GM18505 (cell line): Measurements from ENCODE around the gene ERP27.

Experiments
- ATAC-seq: cut with Tn5 transposase; IDR thresholded peaks from one replicate; pipeline ENCODE4 v1.9.1; 2021; ENCODE audit not compliant: unreplicated experiment
- POLR2A ChIP-seq: IDR thresholded peaks from 4 replicates; pipeline ENCODE4 v1.6.1; 2011; ENCODE audit warnings: borderline replicate concordance; ENCODE audit not compliant: insufficient read depth, insufficient read length; ENCODE audit errors: extremely low read depth

The ERP27 gene

DNA sequence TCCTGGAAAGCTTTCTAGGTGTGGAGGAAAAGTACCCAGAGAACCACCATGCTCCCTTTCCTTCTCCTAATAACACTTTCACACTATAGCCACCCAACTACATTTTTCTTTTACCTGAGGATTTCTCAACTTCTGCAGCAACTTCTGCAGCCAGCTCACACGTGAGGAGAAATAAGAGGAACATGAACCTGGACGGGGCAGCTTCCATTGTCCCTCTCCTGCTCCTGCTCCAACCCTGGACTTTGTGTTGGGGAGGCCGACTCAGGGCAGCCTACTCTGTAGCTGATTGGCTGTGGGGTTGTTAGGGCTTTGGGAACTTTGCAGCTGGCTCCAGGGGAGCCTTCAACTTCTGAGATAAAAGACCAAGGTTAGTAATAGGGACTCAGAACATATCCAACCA, at the start of gene ERP27:
Gene ERP27, minus strand, starts transcription at position 237 of the 400 bp plus-strand sequence. Its CDS starts 29 bp downstream, at position 208.
- no peak for ATAC-seq
- TF ChIP-seq POLR2A, result no peak

DNA sequence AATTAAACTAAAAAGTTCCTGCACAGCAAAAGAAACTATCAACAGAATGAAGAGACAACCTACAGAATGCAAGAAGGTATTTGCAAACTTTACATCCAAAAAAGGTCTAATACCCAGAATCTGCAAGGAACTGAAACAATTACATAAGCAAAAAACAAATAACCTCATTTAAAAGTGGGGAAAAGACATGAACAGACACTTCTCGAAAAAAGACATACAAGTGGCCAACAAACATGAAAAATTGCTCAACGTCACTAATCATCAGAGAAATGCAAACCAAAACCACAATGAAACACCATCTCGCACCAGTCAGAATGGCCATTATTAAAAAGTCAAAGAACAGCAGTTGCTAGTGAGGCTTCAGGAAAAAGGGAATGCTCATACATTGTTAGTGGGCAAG, 49.7 kb upstream of the ERP27 start:
- ATAC-seq, result no peak
- no peak for TF ChIP-seq POLR2A

DNA sequence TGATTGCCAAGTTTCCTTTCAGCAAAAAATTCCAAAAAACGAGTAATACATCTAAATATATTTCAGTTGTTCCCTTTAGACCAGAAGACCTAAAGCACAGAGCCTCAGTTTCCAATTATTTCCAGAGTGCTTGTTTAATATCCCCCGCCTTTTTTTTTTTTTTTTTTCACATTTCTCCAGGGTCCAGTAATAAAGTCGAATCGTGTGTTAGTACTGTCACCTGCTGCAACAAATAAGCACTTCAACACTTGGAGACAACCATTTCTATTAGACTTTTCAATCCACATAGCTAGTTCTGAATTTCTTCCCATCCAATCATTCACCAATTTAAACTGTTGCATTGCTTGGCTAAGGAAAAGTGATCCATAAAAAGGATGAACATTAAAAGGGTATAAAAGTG, 48.1 kb upstream of the ERP27 start:
- no peak for TF ChIP-seq POLR2A
- ATAC-seq, result no peak

DNA sequence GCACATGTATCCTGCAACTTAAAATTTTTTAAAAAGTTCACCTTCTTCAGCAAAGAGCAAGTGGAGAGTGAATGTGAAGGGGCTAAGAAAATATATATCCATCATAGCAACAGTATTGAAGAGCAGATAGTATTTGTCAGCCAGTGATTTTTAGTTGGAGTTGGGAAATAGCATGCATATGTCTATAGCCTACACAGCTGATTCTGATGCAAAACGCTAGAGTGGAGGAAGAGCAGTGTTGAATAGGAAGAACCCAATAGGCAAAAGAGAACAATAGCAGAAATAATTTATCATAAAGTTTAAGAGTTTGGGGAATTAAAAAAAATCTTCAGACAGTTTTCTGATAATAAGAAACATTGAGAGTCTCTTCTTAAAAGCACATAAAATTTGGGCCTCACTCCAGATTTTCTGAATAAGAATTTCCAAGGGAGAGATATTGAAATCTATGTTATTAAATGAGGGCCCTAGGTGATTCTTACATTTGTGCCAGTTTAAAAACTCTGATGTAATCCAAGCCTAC, 46.5 kb upstream of the ERP27 start:
- TF ChIP-seq POLR2A, result no peak
- ATAC-seq, result no peak

DNA sequence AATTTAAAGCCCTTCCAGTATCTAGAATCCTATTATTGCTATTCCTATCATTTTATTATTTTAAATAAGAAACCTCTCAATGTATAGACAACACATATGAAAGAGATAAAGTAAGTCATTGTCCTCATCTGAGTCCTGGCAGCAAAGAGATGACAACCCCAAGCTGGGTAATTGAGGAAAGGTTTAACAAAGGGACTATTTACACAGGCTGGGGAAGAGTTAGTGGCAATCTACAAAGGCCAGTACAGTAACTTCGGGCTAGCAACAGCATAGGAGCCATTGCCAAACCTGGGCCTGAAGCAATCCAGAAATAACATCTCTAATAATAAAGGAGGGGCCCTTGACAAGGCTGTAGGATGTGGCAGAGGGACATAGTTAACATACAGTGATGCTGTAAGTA, 45.7 kb upstream of the ERP27 start:
- TF ChIP-seq POLR2A, result no peak
- ATAC-seq, result no peak

DNA sequence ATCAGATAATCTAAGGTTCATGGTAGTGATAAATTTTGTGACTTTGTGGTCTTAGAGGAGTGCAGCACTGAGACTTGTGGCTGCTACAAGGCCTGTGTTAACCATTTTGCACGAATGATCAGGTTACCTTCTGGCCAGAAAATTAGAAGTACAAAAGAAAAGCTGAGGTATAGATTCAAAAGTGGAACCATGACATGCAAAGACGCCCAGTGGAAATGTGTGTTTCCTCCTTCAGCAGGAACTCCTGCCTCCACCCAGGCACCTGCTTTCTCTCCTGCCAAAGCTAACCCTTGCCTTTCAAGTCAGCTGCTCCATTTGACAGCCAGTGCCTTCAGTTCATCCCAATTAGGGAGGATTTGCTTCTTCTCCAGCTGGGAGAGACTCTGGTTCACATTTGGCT, 44.7 kb upstream of the ERP27 start:
- no peak for ATAC-seq
- no peak for TF ChIP-seq POLR2A

DNA sequence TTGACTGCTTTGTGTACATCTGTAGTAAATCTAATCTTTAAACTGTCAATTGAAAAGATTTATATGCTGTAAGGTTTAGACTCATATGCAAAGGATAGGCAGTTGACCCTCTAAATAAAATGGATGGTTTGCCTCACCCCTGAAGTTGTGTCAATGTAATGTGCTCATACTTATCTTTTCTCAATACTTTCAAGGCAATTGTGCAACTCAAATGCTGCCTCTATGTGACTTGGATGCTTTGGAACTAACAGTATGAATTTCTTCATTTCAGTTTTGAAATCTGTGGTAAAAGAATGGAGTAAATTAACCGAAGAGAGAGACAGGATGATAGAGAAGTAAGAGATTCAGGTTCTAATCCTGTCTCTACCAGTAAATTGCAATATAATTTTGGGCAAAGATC, 44.2 kb upstream of the ERP27 start:
- no peak for ATAC-seq
- no peak for TF ChIP-seq POLR2A

DNA sequence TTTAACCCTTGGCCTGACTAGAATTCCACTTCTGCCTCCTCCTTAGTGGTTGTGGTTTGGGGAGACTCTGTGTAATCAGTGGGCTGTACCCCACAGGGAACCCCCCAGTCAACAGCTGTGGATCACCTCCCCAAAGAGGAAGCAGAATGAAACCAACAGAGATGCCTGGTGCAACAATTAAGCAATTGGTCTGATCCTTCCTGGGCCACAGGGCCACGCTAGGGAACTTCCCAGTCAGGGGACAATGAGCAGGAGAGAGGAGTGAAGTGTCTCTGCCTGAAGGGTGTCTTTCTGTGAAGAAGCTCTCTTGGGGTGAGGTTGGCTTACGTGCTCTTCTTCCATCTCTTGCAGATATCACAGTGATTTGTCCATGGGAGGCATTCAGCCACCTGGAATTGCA, 42.7 kb upstream of the ERP27 start:
- no peak for TF ChIP-seq POLR2A
- ATAC-seq, result no peak

DNA sequence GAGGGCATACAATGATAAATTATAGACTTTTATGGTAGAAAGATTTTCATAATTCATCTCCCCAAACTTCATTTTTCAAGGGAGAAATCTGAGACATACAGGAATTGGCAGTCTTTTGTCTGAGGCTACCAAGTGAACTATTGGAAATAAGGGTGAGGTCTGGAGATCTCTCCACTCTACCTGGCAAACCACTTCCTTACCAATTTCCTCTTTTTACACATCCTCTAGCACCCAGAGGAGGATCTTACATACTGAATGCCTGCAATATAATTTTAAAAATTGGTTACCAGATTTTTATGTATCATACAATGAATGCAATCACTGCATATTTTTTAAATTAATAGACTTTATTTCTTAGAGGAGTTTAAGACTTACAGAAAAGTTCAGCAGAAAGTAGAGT, 41.1 kb upstream of the ERP27 start:
- ATAC-seq, result no peak
- no peak for TF ChIP-seq POLR2A

DNA sequence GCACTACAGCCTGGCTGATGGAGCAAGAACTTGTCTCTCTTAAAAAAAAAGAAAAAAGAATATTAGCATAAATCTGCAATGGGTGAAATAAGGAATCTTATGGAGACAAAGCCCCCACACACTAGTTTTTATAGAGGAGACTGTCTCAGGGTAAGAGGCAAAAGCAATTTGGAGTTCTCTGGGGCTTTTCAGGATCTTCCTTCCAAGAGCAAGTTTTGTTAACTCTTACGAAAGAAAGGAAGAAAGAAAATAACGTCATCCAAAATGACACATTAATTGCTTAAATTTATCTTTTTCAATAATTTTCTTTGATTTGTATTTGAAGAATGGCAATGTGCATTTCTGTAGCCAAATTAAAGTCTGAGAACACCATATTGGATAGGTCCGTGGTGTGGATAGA, 38.3 kb upstream of the ERP27 start:
- no peak for ATAC-seq
- no peak for TF ChIP-seq POLR2A

DNA sequence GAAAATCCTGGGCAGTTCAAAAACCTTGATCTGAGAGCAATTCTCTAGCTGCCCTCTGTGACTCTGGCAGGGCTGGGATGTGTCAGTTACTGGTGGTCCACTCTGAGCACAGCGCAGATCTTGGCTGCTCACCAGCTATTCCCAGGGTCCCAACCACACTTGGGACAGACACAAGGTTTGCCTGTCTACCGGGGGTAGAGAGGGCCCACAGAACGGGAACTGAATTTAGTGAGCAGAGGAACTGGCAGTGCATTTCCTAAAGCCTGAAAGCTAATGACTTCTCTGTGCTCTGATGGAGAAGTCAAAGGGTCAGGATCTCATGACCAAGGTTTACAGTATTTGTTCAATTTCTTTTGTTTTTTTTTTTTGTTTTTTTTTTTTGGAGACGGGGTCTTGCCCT, 37.1 kb upstream of the ERP27 start:
- no peak for ATAC-seq
- no peak for TF ChIP-seq POLR2A

DNA sequence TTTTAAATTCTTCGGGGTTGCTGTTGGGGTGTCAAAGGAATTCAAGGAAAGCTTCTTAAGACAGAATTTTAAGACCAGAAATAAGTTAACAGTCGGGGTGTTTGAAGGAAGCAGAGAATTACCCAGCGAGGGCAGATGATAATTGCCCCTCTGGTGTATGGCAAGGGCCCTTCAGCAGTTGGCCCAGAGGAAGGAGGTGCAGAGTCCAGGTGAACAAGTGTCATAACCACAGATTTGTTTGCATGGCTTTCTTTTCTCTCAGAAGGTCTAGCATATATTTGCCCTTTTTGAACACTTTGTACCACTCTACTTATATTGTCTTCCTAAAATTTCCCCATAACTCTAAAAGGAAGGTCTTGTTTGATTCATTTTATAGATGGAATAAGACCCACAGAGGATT, 36.3 kb upstream of the ERP27 start:
- ATAC-seq, result no peak
- no peak for TF ChIP-seq POLR2A

DNA sequence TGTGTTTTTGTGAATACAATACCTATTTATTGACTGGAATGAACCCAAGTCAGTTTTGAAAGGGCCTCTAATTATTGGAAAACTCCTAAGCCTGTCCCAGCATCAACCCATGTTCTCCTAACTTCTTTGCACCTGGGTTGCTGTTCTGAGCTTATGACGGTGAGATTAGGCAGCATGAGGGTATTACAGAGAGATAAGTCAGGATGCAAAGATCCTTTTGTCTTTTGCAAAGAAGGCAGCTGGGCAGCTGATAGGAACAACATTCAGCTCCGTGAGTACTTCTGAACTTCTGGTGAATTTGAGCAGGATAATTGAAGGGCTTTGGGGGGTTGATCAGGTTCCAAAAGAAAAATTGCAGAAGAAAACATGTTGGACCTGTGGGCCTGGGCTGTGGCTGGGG, 34.5 kb upstream of the ERP27 start, which contains the start of gene PDE6H:
Gene PDE6H, plus strand, starts transcription at position 227 of the 400 bp plus-strand sequence. CDS start 4,971 bp downstream, outside the sequence.
- no peak for ATAC-seq
- TF ChIP-seq POLR2A, result no peak

DNA sequence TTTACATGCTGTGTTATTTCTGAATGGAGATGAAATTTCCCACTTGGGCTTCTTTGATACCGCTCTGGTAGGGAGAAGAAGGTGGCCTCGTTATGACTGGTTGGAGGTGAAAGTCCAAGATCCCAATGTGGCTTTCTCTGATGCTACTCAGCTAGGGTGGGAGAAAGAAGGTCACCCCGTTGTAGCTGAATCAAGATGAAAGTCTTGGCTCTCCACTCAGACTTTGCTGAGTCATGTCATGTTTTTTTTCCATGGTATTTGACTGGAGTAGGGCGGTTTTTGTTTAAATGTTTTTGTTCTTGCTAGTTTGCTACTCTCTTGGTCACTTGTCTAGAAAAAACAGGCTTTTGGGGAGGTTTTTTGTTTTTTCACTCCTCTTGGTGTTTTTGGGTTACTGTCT, 32.1 kb upstream of the ERP27 start:
- no peak for ATAC-seq
- TF ChIP-seq POLR2A, result no peak

DNA sequence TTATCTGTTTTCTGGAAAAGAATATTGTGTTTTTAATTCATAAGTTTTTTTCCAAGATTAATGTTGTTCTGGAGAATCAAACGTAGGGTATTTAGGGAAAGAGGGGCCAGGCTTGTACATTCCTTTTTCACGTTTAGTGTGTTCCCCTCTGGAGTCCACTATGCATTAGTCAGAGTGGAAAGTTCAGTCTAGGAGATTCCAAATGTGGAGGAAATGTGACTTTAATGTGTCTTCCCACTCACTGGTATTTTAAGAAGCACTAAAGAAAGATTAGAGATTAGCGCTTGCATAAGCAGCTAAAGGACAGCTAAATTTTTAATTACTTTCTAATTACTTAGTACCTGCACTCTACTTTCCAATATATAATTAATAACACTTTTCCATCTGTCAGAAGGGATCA, 30.1 kb upstream of the ERP27 start:
- ATAC-seq, result no peak
- TF ChIP-seq POLR2A, result no peak

DNA sequence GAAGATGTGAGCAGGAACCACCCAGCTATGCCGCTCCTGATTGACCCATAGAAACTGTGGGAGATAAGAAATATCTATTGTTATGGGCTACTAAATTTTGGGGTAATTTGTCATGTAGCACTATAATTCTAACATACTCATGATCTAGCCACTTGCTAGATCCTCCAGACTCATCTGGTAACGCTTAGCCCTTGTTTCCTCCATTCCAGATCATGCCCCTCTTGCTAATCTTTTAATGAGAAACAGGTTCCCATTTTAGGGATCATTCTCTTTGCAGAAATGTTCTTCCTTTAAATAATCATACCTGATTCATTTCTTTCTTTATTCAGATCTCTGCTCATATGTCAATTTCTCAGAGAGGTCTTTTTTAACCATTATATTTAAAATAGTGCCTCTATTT, 26.9 kb upstream of the ERP27 start:
- no peak for TF ChIP-seq POLR2A

DNA sequence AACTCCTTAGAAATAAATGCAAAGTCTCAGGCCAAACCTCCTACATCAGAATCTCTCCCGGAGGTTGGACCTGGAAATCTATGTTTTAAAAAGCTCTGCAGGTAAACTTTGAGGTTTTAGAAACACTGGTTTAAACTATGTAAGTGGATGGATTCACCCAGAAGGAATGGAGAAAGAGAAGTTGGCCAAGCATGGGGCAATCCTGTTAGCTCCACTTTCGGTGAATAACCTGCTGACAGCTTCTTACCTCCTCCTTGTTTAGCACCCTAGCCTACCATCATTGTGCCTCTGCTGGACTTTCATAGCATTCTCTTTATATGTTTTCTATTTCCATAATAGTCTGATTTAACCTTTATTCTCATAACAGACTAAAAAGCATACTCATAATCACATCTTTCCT, 26.1 kb upstream of the ERP27 start:
- no peak for ATAC-seq
- TF ChIP-seq POLR2A, result no peak

More for the DNA sequence above, 26.9 kb upstream of the ERP27 start:
- no peak for ATAC-seq
